OCI-LY7 (cell line): ENCODE data around the gene CHRDL1.

ENCODE experiments used
- CTCF ChIP-seq: fragments of 200-600 bp; sonication (generic); conservative IDR thresholded peaks from 2 replicates; pipeline ENCODE4 v1.5.1; 2014; ENCODE audit warnings: mild to moderate bottlenecking, antibody characterized with exemption, low read length, moderate library complexity, mixed read lengths
- EZH2phosphoT487 ChIP-seq: fragments of 200-600 bp; sonication (generic); IDR thresholded peaks from 2 replicates; pipeline ENCODE4 v1.6.1; 2018; ENCODE audit warnings: low read depth, borderline replicate concordance, mild to moderate bottlenecking, mixed run types, antibody characterized with exemption, low read length, moderate library complexity, mixed read lengths

- no peak for TF ChIP-seq CTCF
- TF ChIP-seq EZH2phosphoT487 = no peak
Measured at GRCh38 chrX:110748256-110748806, 47.3 kb downstream of the CHRDL1 start.
